HepG2 (cell line): ENCODE data around the gene CDR2L. TPM values are rescaled to one million over a fixed set of nuclear protein-coding genes. Genes with fewer than 3 reads are reported as not detected.
A peak's percentile ranks its signal among the peaks of the same experiment; 100 is the strongest.

Source experiments
- ATAD3A ChIP-seq: sonication (generic); formaldehyde crosslinking; IDR thresholded peaks from 2 replicates; pipeline ENCODE4 v1.4.0; 2020; ENCODE audit warnings: missing genetic modification reagents
- GZF1 ChIP-seq: sonication (generic); formaldehyde crosslinking; IDR thresholded peaks from 2 replicates; pipeline ENCODE4 v1.5.1; 2020; ENCODE audit warnings: mild to moderate bottlenecking, missing genetic modification reagents
- HNF4G ChIP-seq, 2 experiments: sonication (generic) in 1 of 2; formaldehyde crosslinking in 1 of 2; IDR thresholded peaks; 2 replicates each; pipeline versions ENCODE4 v1.4.0 to v1.6.1; 2011 to 2020; ENCODE audit warnings: borderline replicate concordance in 2 of 2, low read depth in 2 of 2, mild to moderate bottlenecking in 2 of 2, low read length in 1 of 2, missing genetic modification reagents in 1 of 2, moderate library complexity in 1 of 2
- NCOR1 ChIP-seq: fragments of 200-600 bp; sonication (generic); IDR thresholded peaks from 2 replicates; pipeline ENCODE4 v1.7.0; 2017; ENCODE audit warnings: antibody characterized with exemption, low read length, borderline replicate concordance
- NFYC ChIP-seq: IDR thresholded peaks from 2 replicates; pipeline ENCODE4 v1.6.1; 2016; ENCODE audit warnings: missing genetic modification reagents, missing compliant biosample characterization
- ZBTB42 ChIP-seq: sonication (generic); formaldehyde crosslinking; IDR thresholded peaks from 2 replicates; pipeline ENCODE4 v1.5.0; 2020; ENCODE audit warnings: mild to moderate bottlenecking, missing genetic modification reagents
- ZFP36L1 ChIP-seq: sonication (generic); formaldehyde crosslinking; IDR thresholded peaks from 2 replicates; pipeline ENCODE4 v1.8.0; 2022; ENCODE audit warnings: mild to moderate bottlenecking, missing genetic modification reagents, moderate library complexity
- ZNF251 ChIP-seq: sonication (generic); formaldehyde crosslinking; IDR thresholded peaks from 2 replicates; pipeline ENCODE4 v1.9.0; 2021; ENCODE audit warnings: mild to moderate bottlenecking, missing genetic modification reagents
- ZNF547 ChIP-seq: sonication (generic); formaldehyde crosslinking; IDR thresholded peaks from 2 replicates; pipeline ENCODE4 v1.5.1; 2020; ENCODE audit warnings: mild to moderate bottlenecking, missing genetic modification reagents
- ZNF747 ChIP-seq: sonication (generic); formaldehyde crosslinking; IDR thresholded peaks from 2 replicates; pipeline ENCODE4 v1.8.1; 2023; ENCODE audit warnings: missing genetic modification reagents, mild to moderate bottlenecking, borderline replicate concordance
- ZNF780A ChIP-seq: sonication (generic); formaldehyde crosslinking; IDR thresholded peaks from 2 replicates; pipeline ENCODE4 v1.8.0; 2022; ENCODE audit warnings: mild to moderate bottlenecking, missing genetic modification reagents, moderate library complexity
- polyA plus RNA-seq, 8 experiments: library from polyadenylated mRNA; depleted of rRNA in 3 of 8; stranded (reverse) in 7 of 8; unstranded in 1 of 8; fragments of >200 nt; fragmentation: Illumina TruSeq in 4 of 8; extraction: Trizol in 4 of 8; gene quantifications; 2 replicates each; pipeline versions ENCODE4 v1.2.1 to v1.2.3, GENCODE V29; 2011 to 2016; ENCODE audit warnings: low read depth in 4 of 8, missing spikeins in 1 of 8, mixed read lengths in 1 of 8; ENCODE audit not compliant: insufficient read depth in 1 of 8
- total RNA-seq, 5 experiments: library from RNA; depleted of rRNA; stranded (reverse); fragments of >200 nt; fragmentation: Illumina TruSeq; extraction: Trizol; gene quantifications; 2 replicates each; pipeline ENCODE4 v1.2.3, GENCODE V29; 2016; ENCODE audit warnings: low read depth in 1 of 5
- TF ChIP-seq, protein P1 (sequence below): sonication (generic); formaldehyde crosslinking; IDR thresholded peaks from 2 replicates; pipeline ENCODE4 v1.9.0; 2022; ENCODE audit warnings: missing genetic modification reagents, mild to moderate bottlenecking, borderline replicate concordance
- TF ChIP-seq, protein P2 (sequence below): sonication (generic); formaldehyde crosslinking; IDR thresholded peaks from 2 replicates; pipeline ENCODE4 v1.4.0; 2020; ENCODE audit warnings: missing genetic modification reagents, borderline replicate concordance
- TF ChIP-seq, protein P3 (sequence below): sonication (generic); formaldehyde crosslinking; IDR thresholded peaks from 2 replicates; pipeline ENCODE4 v1.5.1; 2020; ENCODE audit warnings: missing genetic modification reagents, mild to moderate bottlenecking, borderline replicate concordance
- TF ChIP-seq, protein P4 (sequence below): sonication (generic); formaldehyde crosslinking; IDR thresholded peaks from 2 replicates; pipeline ENCODE4 v1.5.1; 2020; ENCODE audit warnings: mild to moderate bottlenecking, moderate library complexity, missing genetic modification reagents
- TF ChIP-seq, protein P5 (sequence below): sonication (generic); formaldehyde crosslinking; IDR thresholded peaks from 2 replicates; pipeline ENCODE4 v1.8.1; 2023; ENCODE audit warnings: mild to moderate bottlenecking, moderate library complexity, missing genetic modification reagents
- TF ChIP-seq, protein P6 (sequence below): sonication (generic); formaldehyde crosslinking; IDR thresholded peaks from 2 replicates; pipeline ENCODE4 v1.5.0; 2020; ENCODE audit warnings: missing genetic modification reagents

Gene CDR2L
- total and polyA plus RNA-seq, 2 of the 13 experiments (the other 11 are each of a cell fraction or from before 2014, with no cell fraction given) = 1.9 to 2.1 TPM

DNA sequence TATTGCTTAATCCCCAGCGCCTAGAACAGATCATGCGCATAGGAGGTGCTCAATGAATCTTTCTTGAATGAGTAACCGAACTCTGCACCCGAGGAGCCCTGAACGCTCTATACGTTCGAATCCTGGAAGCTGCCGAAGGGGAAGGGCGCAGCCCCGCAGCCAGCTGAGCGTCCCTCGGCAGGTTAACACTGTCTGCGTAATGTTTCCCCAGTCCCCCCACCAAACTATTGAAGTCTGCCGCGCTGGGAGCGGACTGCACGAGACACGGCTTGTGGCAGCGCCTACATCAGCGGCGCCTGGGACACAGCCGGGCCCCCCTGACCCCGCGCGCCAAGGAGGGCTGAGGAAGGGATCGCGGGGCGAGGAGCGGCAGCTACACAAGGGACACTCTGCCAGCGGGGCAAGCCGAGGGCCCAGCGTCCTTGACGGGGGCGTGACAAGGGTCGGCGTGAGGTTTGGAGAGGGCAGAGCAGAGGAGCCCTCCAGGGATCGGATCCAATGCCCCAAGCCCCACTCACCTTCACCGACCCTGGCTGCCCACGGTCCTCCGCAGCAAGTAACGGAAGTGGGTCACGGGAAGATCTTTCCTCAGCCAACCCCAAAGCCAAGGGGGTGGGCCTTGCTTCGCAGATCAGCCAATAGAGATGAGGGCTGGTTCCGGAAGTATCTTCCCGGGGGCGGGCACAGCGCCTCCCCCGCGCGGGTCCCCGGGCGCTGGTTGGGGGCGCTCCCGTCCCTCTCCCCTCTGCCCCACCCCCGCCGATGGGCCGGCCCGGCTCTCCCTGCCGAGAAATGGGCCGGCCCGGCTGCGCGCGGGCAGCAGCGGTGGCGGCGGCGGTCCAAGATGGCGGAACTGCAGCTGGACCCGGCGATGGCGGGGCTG is 59.2 kb downstream of the CDR2L start, which contains the start of the genes ATP5PD and KCTD2 (continued):
- TF ChIP-seq, protein P1, sequence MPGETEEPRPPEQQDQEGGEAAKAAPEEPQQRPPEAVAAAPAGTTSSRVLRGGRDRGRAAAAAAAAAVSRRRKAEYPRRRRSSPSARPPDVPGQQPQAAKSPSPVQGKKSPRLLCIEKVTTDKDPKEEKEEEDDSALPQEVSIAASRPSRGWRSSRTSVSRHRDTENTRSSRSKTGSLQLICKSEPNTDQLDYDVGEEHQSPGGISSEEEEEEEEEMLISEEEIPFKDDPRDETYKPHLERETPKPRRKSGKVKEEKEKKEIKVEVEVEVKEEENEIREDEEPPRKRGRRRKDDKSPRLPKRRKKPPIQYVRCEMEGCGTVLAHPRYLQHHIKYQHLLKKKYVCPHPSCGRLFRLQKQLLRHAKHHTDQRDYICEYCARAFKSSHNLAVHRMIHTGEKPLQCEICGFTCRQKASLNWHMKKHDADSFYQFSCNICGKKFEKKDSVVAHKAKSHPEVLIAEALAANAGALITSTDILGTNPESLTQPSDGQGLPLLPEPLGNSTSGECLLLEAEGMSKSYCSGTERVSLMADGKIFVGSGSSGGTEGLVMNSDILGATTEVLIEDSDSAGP = no peak; the same call in none of the 2 replicates
- TF ChIP-seq, protein P2, sequence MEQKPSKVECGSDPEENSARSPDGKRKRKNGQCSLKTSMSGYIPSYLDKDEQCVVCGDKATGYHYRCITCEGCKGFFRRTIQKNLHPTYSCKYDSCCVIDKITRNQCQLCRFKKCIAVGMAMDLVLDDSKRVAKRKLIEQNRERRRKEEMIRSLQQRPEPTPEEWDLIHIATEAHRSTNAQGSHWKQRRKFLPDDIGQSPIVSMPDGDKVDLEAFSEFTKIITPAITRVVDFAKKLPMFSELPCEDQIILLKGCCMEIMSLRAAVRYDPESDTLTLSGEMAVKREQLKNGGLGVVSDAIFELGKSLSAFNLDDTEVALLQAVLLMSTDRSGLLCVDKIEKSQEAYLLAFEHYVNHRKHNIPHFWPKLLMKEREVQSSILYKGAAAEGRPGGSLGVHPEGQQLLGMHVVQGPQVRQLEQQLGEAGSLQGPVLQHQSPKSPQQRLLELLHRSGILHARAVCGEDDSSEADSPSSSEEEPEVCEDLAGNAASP (CRISPR knock-in tag) = peak; percentile 58; the same call in 1 of the 2 replicates
- TF ChIP-seq ZNF251 (CRISPR knock-in tag) (peak; percentile 38; the same call in 1 of the 2 replicates), NCOR1 (peak; percentile 17; the same call in 1 of the 2 replicates), HNF4G (IDR thresholded peaks at IDR 0.05; ENCODE audit: borderline replicate concordance, low read depth, low read length) (peak; percentile 23; the same call in 1 of the 2 replicates), HNF4G (CRISPR knock-in tag; IDR thresholded peaks at IDR 0.05; ENCODE audit: borderline replicate concordance, low read depth) (peak; percentile 21), NFYC (peak; percentile 99), ZBTB42 (CRISPR knock-in tag) (no peak), GZF1 (CRISPR knock-in tag) (no peak), ZNF780A (CRISPR knock-in tag) (no peak), ZNF747 (CRISPR knock-in tag) (peak; percentile 61; the same call in 1 of the 2 replicates), ZNF547 (CRISPR knock-in tag) (peak; percentile 93), ZFP36L1 (CRISPR knock-in tag) (peak; percentile 94; the same call in 1 of the 2 replicates), ATAD3A (no peak)
- TF ChIP-seq, protein P3, sequence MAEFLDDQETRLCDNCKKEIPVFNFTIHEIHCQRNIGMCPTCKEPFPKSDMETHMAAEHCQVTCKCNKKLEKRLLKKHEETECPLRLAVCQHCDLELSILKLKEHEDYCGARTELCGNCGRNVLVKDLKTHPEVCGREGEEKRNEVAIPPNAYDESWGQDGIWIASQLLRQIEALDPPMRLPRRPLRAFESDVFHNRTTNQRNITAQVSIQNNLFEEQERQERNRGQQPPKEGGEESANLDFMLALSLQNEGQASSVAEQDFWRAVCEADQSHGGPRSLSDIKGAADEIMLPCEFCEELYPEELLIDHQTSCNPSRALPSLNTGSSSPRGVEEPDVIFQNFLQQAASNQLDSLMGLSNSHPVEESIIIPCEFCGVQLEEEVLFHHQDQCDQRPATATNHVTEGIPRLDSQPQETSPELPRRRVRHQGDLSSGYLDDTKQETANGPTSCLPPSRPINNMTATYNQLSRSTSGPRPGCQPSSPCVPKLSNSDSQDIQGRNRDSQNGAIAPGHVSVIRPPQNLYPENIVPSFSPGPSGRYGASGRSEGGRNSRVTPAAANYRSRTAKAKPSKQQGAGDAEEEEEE (CRISPR knock-in tag) = no peak
- TF ChIP-seq, protein P4, sequence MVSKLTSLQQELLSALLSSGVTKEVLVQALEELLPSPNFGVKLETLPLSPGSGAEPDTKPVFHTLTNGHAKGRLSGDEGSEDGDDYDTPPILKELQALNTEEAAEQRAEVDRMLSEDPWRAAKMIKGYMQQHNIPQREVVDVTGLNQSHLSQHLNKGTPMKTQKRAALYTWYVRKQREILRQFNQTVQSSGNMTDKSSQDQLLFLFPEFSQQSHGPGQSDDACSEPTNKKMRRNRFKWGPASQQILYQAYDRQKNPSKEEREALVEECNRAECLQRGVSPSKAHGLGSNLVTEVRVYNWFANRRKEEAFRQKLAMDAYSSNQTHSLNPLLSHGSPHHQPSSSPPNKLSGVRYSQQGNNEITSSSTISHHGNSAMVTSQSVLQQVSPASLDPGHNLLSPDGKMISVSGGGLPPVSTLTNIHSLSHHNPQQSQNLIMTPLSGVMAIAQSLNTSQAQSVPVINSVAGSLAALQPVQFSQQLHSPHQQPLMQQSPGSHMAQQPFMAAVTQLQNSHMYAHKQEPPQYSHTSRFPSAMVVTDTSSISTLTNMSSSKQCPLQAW (CRISPR knock-in tag) = peak; percentile 81
- TF ChIP-seq, protein P5, sequence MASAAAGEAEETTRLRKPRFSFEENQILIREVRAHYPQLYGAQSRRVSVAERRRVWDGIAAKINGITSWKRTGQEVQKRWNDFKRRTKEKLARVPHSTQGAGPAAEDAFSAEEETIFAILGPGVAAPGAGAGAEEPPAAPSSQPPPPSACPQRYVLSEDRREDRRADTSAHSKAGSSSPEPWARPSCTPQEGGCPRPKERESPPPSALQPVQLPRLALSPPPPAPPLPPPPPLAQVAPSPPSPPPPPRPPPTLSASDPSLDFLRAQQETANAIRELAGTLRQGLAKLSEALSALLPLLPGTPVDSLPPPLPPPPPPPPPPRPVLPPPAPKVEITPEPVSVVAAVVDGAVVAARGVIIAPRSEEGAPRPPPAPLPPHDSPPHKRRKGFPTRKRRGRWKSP (CRISPR knock-in tag) = no peak
- TF ChIP-seq, protein P6, sequence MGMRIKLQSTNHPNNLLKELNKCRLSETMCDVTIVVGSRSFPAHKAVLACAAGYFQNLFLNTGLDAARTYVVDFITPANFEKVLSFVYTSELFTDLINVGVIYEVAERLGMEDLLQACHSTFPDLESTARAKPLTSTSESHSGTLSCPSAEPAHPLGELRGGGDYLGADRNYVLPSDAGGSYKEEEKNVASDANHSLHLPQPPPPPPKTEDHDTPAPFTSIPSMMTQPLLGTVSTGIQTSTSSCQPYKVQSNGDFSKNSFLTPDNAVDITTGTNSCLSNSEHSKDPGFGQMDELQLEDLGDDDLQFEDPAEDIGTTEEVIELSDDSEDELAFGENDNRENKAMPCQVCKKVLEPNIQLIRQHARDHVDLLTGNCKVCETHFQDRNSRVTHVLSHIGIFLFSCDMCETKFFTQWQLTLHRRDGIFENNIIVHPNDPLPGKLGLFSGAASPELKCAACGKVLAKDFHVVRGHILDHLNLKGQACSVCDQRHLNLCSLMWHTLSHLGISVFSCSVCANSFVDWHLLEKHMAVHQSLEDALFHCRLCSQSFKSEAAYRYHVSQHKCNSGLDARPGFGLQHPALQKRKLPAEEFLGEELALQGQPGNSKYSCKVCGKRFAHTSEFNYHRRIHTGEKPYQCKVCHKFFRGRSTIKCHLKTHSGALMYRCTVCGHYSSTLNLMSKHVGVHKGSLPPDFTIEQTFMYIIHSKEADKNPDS (CRISPR knock-in tag) = peak; percentile 94; the same call in 1 of the 2 replicates
